Immature natural killer cell (primary cell): ENCODE results near the gene CYP26A1. TPM values are rescaled to one million over a fixed set of nuclear protein-coding genes. Genes with fewer than 3 reads are reported as not detected.
A peak's percentile ranks its signal among the peaks of the same experiment; 100 is the strongest.

Source experiments
- DNase-seq, 3 donors: peaks; one replicate each; pipeline ENCODE4 v3.0.0; 2022; ENCODE audit warnings: mixed read lengths in 1 of 3
- H3K27ac Mint-ChIP-seq, 6 donors: one replicate each; pipeline ENCODE4 v1.8.0; 2020; ENCODE audit warnings: mixed read lengths in 6 of 6, mild to moderate bottlenecking in 5 of 6, inconsistent platforms in 4 of 6, moderate library complexity in 3 of 6
- H3K27me3 Mint-ChIP-seq, 3 donors: one replicate each; pipeline ENCODE4 v1.8.0; 2020 to 2021; ENCODE audit warnings: low read depth in 3 of 3, mild to moderate bottlenecking in 3 of 3, mixed read lengths in 3 of 3, moderate library complexity in 3 of 3, inconsistent platforms in 1 of 3
- H3K36me3 Mint-ChIP-seq, 3 donors: one replicate each; pipeline ENCODE4 v1.8.0; 2020; ENCODE audit warnings: mixed read lengths in 3 of 3, inconsistent platforms in 2 of 3, mild to moderate bottlenecking in 2 of 3
- H3K4me1 Mint-ChIP-seq, 2 donors: one replicate each; pipeline ENCODE4 v1.8.0; 2020; ENCODE audit warnings: inconsistent platforms in 2 of 2, mild to moderate bottlenecking in 2 of 2, mixed read lengths in 2 of 2, moderate library complexity in 1 of 2
- H3K4me3 Mint-ChIP-seq, 5 donors: one replicate each; pipeline ENCODE4 v1.8.0; 2020; ENCODE audit warnings: mild to moderate bottlenecking in 5 of 5, mixed read lengths in 5 of 5, inconsistent platforms in 3 of 5, moderate library complexity in 3 of 5
- H3K9me3 Mint-ChIP-seq, 6 donors: one replicate each; pipeline ENCODE4 v1.8.0; 2020; ENCODE audit warnings: mild to moderate bottlenecking in 6 of 6, mixed read lengths in 6 of 6, inconsistent platforms in 4 of 6, moderate library complexity in 3 of 6
- polyA plus RNA-seq, 3 donors: library from polyadenylated mRNA; unstranded; fragments of 300-500 nt; fragmentation: Illumina TruSeq; gene quantifications; one replicate each; pipeline ENCODE4 v1.2.3, GENCODE V29; 2021

CYP26A1 gene, protein sequence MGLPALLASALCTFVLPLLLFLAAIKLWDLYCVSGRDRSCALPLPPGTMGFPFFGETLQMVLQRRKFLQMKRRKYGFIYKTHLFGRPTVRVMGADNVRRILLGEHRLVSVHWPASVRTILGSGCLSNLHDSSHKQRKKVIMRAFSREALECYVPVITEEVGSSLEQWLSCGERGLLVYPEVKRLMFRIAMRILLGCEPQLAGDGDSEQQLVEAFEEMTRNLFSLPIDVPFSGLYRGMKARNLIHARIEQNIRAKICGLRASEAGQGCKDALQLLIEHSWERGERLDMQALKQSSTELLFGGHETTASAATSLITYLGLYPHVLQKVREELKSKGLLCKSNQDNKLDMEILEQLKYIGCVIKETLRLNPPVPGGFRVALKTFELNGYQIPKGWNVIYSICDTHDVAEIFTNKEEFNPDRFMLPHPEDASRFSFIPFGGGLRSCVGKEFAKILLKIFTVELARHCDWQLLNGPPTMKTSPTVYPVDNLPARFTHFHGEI
- polyA plus RNA-seq, result not detected

- DNase-seq, result no peak
- Mint-ChIP-seq H3K4me1 (peaks cover 5 to 7% of the 10 kb centered on the region in 2 donors), H3K27ac (no peak within 1 kb of the TSS), H3K27me3 (peaks cover 13 to 20% (median 13%) of the 10 kb centered on the region in 3 donors), H3K36me3 (peaks cover 0 to 4% (median 0%) of the 10 kb centered on the region in 3 donors), H3K4me3 (peak within 1 kb of the TSS in 2 of 5 donors; percentile 18 to 55), H3K9me3 (no peaks in the 10 kb centered on the region)
These were observed at the start of gene CYP26A1 for GRCh38 chr10:93073539-93074146. Gene CYP26A1 (plus strand): TSS chr10:93073893. CDS start chr10:93073935, 42 bp downstream.

- H3K36me3 Mint-ChIP-seq, result peaks cover 13 to 16% (median 15%) of the 10 kb centered on the region in 3 donors
- no peak overlapping the region for H3K4me3 Mint-ChIP-seq
- no peaks in the 10 kb centered on the region for H3K27me3 Mint-ChIP-seq
- no peaks in the 10 kb centered on the region for H3K9me3 Mint-ChIP-seq
- no peaks in the 10 kb centered on the region for H3K4me1 Mint-ChIP-seq
- no peak for DNase-seq
- H3K27ac Mint-ChIP-seq, result no peak overlapping the region
These were observed 47.6 kb upstream of the CYP26A1 start for GRCh38 chr10:93026072-93026471.

DNA sequence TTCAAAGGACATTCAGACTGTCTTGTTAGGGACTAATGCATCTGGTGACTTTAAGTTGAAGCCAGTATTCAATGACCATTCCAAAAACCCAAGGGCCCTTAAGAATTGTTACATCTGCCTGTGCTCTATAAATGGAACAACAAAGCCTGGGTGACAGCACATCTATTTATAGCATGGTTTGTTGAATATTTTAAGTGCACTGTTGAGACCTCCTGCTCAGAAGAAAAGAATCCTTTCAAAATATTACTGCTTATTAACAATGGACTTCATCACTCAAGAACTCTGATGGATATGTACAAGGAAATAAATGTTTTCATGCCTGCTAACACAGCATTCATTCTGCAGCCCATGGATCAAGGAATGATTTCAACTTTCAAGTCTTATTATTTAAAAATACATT lies 46.2 kb upstream of the CYP26A1 start:
- peaks cover 13 to 20% (median 16%) of the 10 kb centered on the region in 3 donors for H3K36me3 Mint-ChIP-seq
- no peaks in the 10 kb centered on the region for H3K27me3 Mint-ChIP-seq
- no peaks in the 10 kb centered on the region for H3K9me3 Mint-ChIP-seq
- no peak overlapping the region for H3K27ac Mint-ChIP-seq
- no peaks in the 10 kb centered on the region for H3K4me1 Mint-ChIP-seq
- no peak for DNase-seq
- H3K4me3 Mint-ChIP-seq, result no peak overlapping the region

- Mint-ChIP-seq H3K4me1 (no peaks in the 10 kb centered on the region), H3K27me3 (no peaks in the 10 kb centered on the region), H3K4me3 (no peak overlapping the region), H3K36me3 (peaks cover 13 to 19% (median 16%) of the 10 kb centered on the region in 3 donors), H3K9me3 (no peaks in the 10 kb centered on the region), H3K27ac (no peak overlapping the region)
- DNase-seq, result no peak
These were observed 44.8 kb upstream of the CYP26A1 start for GRCh38 chr10:93028883-93029282.

- H3K27me3 Mint-ChIP-seq, result no peaks in the 10 kb centered on the region
These were observed 43.3 kb upstream of the CYP26A1 start for GRCh38 chr10:93030409-93030808.

GRCh38 chr10:93032105-93032808 lies 41.4 kb upstream of the CYP26A1 start:
- Mint-ChIP-seq H3K36me3 (peaks cover 1 to 13% (median 12%) of the 10 kb centered on the region in 3 donors), H3K4me1 (no peaks in the 10 kb centered on the region), H3K27me3 (no peaks in the 10 kb centered on the region), H3K27ac (no peak overlapping the region), H3K9me3 (no peaks in the 10 kb centered on the region), H3K4me3 (no peak overlapping the region)
- DNase-seq, result no peak

More at GRCh38 chr10:93030409-93030808, 43.3 kb upstream of the CYP26A1 start:
- Mint-ChIP-seq H3K9me3 (no peaks in the 10 kb centered on the region), H3K27ac (no peak overlapping the region), H3K36me3 (peaks cover 13 to 17% (median 16%) of the 10 kb centered on the region in 3 donors), H3K4me1 (no peaks in the 10 kb centered on the region), H3K4me3 (no peak overlapping the region)
- no peak for DNase-seq

GRCh38 chr10:93032809-93033137 lies 40.9 kb upstream of the CYP26A1 start:
- no peak overlapping the region for H3K4me3 Mint-ChIP-seq
- no peak for DNase-seq
- peak overlapping the region in 1 of 6 donors; percentile 15 for H3K27ac Mint-ChIP-seq
- peaks cover 0 to 10% (median 7%) of the 10 kb centered on the region in 3 donors for H3K36me3 Mint-ChIP-seq
- H3K4me1 Mint-ChIP-seq, result no peaks in the 10 kb centered on the region
- H3K27me3 Mint-ChIP-seq, result no peaks in the 10 kb centered on the region
- no peaks in the 10 kb centered on the region for H3K9me3 Mint-ChIP-seq

- DNase-seq, result no peak
- no peaks in the 10 kb centered on the region for H3K27me3 Mint-ChIP-seq
- no peaks in the 10 kb centered on the region for H3K4me1 Mint-ChIP-seq
- H3K27ac Mint-ChIP-seq, result no peak overlapping the region
- H3K36me3 Mint-ChIP-seq, result peaks cover 0 to 8% (median 4%) of the 10 kb centered on the region in 3 donors
- no peak overlapping the region for H3K4me3 Mint-ChIP-seq
- H3K9me3 Mint-ChIP-seq, result no peaks in the 10 kb centered on the region
These were observed 39.3 kb upstream of the CYP26A1 start for GRCh38 chr10:93034426-93034825.

DNA sequence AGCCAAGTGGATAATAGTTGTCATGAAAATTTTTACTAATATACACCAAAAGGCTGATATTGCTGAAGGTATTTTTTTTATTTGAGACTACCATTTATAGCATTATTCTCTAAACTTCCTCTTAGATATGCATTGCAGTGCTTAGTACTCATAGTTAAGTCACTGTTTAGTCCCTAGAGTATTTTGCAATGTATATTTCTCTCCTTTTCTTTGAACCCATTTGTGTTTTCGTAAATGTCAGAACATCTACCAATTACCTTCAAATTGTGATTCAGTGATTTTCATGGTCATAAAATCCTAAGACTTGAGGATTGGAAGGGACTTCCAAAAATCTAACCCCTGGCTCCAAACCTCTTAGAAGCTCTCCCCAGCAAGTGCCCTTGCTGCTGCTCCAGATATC lies 34.6 kb upstream of the CYP26A1 start:
- Mint-ChIP-seq H3K9me3 (no peaks in the 10 kb centered on the region), H3K4me3 (no peak overlapping the region), H3K4me1 (no peaks in the 10 kb centered on the region), H3K27ac (no peak overlapping the region), H3K36me3 (peaks cover 0 to 22% (median 6%) of the 10 kb centered on the region in 3 donors), H3K27me3 (no peaks in the 10 kb centered on the region)
- no peak for DNase-seq

- Mint-ChIP-seq H3K27me3 (no peaks in the 10 kb centered on the region), H3K4me3 (no peak overlapping the region), H3K4me1 (no peaks in the 10 kb centered on the region), H3K36me3 (peaks cover 0 to 22% (median 6%) of the 10 kb centered on the region in 3 donors), H3K27ac (peak overlapping the region in 1 of 6 donors; percentile 48), H3K9me3 (no peaks in the 10 kb centered on the region)
- DNase-seq, result no peak
These were observed 34.0 kb upstream of the CYP26A1 start for GRCh38 chr10:93039721-93040120.

- H3K9me3 Mint-ChIP-seq, result no peaks in the 10 kb centered on the region
- peaks cover 0 to 7% (median 3%) of the 10 kb centered on the region in 3 donors for H3K27me3 Mint-ChIP-seq
- H3K4me3 Mint-ChIP-seq, result no peak overlapping the region
- no peak overlapping the region for H3K27ac Mint-ChIP-seq
- no peak for DNase-seq
- H3K4me1 Mint-ChIP-seq, result peaks cover 0 to under 1% of the 10 kb centered on the region in 2 donors
- peaks cover 19 to 26% (median 19%) of the 10 kb centered on the region in 3 donors for H3K36me3 Mint-ChIP-seq
These were observed 19.2 kb upstream of the CYP26A1 start for GRCh38 chr10:93054486-93054885.

DNA sequence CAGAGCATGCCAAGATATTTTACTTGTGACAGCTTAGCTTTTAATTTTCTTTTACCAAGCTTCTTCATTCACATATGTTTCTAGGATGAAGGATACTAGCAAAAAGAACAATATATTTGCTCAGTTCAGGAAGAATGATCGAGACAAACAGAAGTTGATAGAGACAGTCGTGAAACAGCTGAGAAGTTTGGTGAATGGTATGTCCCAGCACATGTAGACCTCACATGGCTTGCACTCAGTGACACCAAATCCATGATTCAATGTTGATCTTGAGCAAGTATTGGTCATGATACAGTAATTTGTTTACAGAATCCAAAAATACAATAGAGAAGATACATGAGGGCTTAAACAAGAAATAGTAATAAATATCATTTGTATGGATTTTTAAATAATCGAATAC lies 15.6 kb upstream of the CYP26A1 start:
- H3K36me3 Mint-ChIP-seq, result peaks cover 21 to 33% (median 23%) of the 10 kb centered on the region in 3 donors
- no peak overlapping the region for H3K27ac Mint-ChIP-seq
- no peak for DNase-seq
- no peaks in the 10 kb centered on the region for H3K9me3 Mint-ChIP-seq
- peaks cover 3 to 13% (median 12%) of the 10 kb centered on the region in 3 donors for H3K27me3 Mint-ChIP-seq
- H3K4me3 Mint-ChIP-seq, result no peak overlapping the region
- H3K4me1 Mint-ChIP-seq, result peaks cover 11 to 18% of the 10 kb centered on the region in 2 donors

DNA sequence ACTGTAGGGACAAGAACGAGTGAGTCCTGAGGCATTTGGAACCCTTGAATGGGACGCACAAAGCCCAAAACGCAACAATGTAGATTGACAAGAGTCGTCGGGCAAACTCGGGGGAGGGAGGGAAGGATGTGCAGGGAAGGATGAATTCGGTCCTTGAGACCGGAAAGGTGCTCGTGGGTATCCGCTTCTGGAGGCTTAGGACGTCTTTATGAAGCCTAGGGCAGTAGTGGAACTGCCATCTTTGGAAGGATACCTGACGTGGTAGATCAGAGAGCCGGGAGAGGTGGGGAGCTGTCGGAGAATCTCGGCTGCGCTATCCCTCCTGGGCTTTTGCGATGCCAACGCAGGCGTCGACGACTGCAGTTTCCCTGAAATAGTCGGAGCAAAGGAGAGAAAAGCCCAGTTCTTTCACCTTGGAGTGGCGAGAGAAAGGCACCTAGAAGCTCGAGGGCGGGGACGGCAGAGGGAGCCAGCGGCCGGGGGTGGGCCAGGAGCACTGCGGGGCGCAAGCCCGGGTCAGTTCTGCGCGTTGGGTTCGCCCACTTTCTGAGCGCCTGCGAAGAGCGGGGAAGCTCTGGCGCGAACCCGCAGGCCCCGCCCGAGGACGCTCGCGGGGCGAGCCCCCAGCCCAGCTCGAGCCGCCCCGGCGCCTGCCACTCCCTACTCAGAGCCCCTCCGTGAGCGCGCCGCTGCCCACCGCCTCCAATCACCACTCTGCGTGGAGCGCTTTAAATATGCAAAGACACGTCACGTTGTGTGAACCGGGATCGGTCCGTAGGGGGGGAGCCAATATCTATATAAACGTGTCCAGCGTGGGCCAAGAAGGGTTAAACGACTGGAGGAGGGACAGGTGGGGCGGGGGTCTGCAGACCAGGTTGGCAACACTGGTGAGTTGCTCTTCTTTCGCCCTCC lies 13.5 kb upstream of the CYP26A1 start, which contains the start of gene CYP26C1:
Gene CYP26C1, plus strand, starts transcription at position 824 of the 912 bp plus-strand sequence. CDS start 466 bp downstream, outside the sequence.
- peak within 1 kb of the TSS in 4 of 5 donors; percentile 33 to 75 (median 53) for H3K4me3 Mint-ChIP-seq
- H3K9me3 Mint-ChIP-seq, result no peaks in the 10 kb centered on the region
- H3K27ac Mint-ChIP-seq, result no peak within 1 kb of the TSS
- H3K27me3 Mint-ChIP-seq, result peaks cover 10 to 13% (median 12%) of the 10 kb centered on the region in 3 donors
- peaks cover 11 to 26% of the 10 kb centered on the region in 2 donors for H3K4me1 Mint-ChIP-seq
- no peak for DNase-seq
- H3K36me3 Mint-ChIP-seq, result peaks cover 23 to 29% (median 25%) of the 10 kb centered on the region in 3 donors
